B cell (primary cell): ENCODE data around the gene EXOC3L1. TPM values are rescaled to one million over a fixed set of nuclear protein-coding genes. Genes with fewer than 3 reads are reported as not detected.

Source experiments
- ATAC-seq: fragments of 200-7000 bp; cut with Tn5 transposase; one replicate; pipeline ENCODE4 v1.10.0; 2021; ENCODE audit warnings: low read depth, mild to moderate bottlenecking, moderate number of reproducible peaks, moderate library complexity
- CTCF ChIA-PET: fragments of 350-600 bp; sonication (Branson Sonifier 250); formaldehyde crosslinking; loops from one replicate; lab custom pipeline; 2021; ENCODE audit warnings: antibody characterized with exemption, inconsistent platforms; lab: Charles Lee
- POLR2A ChIA-PET: fragments of 350-600 bp; sonication (Branson Sonifier 250); formaldehyde crosslinking; loops from one replicate; lab custom pipeline; 2021; ENCODE audit warnings: antibody characterized with exemption; lab: Charles Lee
- DNase-seq: peaks from one replicate; pipeline ENCODE4 v3.0.0; 2013
- H2AFZ ChIP-seq: 2 replicates; pipeline ENCODE4 v1.6.1; 2012; ENCODE audit warnings: mild to moderate bottlenecking, low read depth, low read length; ENCODE audit not compliant: insufficient read depth, poor library complexity, severe bottlenecking
- H3K27ac ChIP-seq, 2 donors: 1 replicate in 1 of 2; 2 replicates in 1 of 2; pipeline ENCODE4 v1.5.1; 2012 to 2013; ENCODE audit warnings: low read length in 2 of 2, mild to moderate bottlenecking in 2 of 2, moderate library complexity in 1 of 2
- H3K27me3 ChIP-seq, 4 experiments: fragments of 200-600 bp in 1 of 4; sonication (generic) in 1 of 4; replicated peaks in 1 of 4; 1 replicate in 2 of 4; 2 replicates in 2 of 4; pipeline versions ENCODE4 v1.6.1 to v1.7.0; 2013 to 2016; ENCODE audit warnings: low read length in 3 of 4, mild to moderate bottlenecking in 2 of 4, mixed read lengths in 1 of 4, moderate library complexity in 1 of 4; ENCODE audit not compliant: insufficient read depth in 4 of 4, control insufficient read depth in 3 of 4; ENCODE audit errors: control extremely low read depth in 1 of 4
- H3K36me3 ChIP-seq, 2 experiments: replicated peaks in 1 of 2; 1 replicate in 1 of 2; 2 replicates in 1 of 2; pipeline versions ENCODE4 v1.6.1 to v1.7.1; 2013; ENCODE audit warnings: low read length in 1 of 2; ENCODE audit not compliant: insufficient read depth in 2 of 2, control insufficient read depth in 1 of 2; ENCODE audit errors: control extremely low read depth in 1 of 2, extremely low read depth in 1 of 2
- H3K4me1 ChIP-seq, 2 donors: fragments of 200-600 bp in 1 of 2; sonication (generic) in 1 of 2; 1 replicate in 1 of 2; 2 replicates in 1 of 2; pipeline versions ENCODE4 v1.5.1 to v1.6.1; 2013 to 2017; ENCODE audit warnings: low read length in 2 of 2; ENCODE audit not compliant: control insufficient read depth in 2 of 2, insufficient read depth in 2 of 2
- H3K4me2 ChIP-seq: replicated peaks from 2 replicates; pipeline ENCODE3; 2012; ENCODE audit warnings: mild to moderate bottlenecking, low read depth, low read length; ENCODE audit not compliant: poor library complexity, severe bottlenecking
- H3K4me3 ChIP-seq, 5 experiments: fragments of 200-600 bp in 1 of 5; sonication (generic) in 1 of 5; 1 replicate in 3 of 5; 2 replicates in 2 of 5; pipeline versions ENCODE4 v1.5.1 to v1.7.0; 2011 to 2016; ENCODE audit warnings: low read length in 4 of 5, mild to moderate bottlenecking in 4 of 5, low read depth in 2 of 5, control low read depth in 1 of 5, moderate library complexity in 1 of 5; ENCODE audit not compliant: insufficient read depth in 1 of 5; ENCODE audit errors: control extremely low read depth in 1 of 5, extremely low read depth in 1 of 5
- H3K79me2 ChIP-seq: fragments of 200-600 bp; sonication (generic); one replicate; pipeline ENCODE4 v1.6.0; 2016; ENCODE audit warnings: low read length; ENCODE audit not compliant: control insufficient read depth, insufficient read depth
- H3K9ac ChIP-seq: fragments of 200-600 bp; sonication (generic); 2 replicates; pipeline ENCODE4 v1.6.1; 2017; ENCODE audit warnings: mild to moderate bottlenecking, low read length, moderate library complexity
- H3K9me3 ChIP-seq, 3 donors: one replicate each; pipeline versions ENCODE4 v1.6.1 to v1.7.1; 2013; ENCODE audit warnings: low read length in 2 of 3; ENCODE audit not compliant: control insufficient read depth in 2 of 3, insufficient read depth in 1 of 3; ENCODE audit errors: control extremely low read depth in 1 of 3
- H4K20me1 ChIP-seq: 2 replicates; pipeline ENCODE4 v1.6.0; 2012; ENCODE audit warnings: mild to moderate bottlenecking, low read length; ENCODE audit not compliant: insufficient read depth, control insufficient read depth, poor library complexity, severe bottlenecking
- H3K27ac Mint-ChIP-seq: one replicate; pipeline ENCODE4 v1.8.0; 2021; ENCODE audit warnings: mixed read lengths
- H3K27me3 Mint-ChIP-seq: one replicate; pipeline ENCODE4 v1.8.0; 2021; ENCODE audit warnings: mixed read lengths
- H3K4me1 Mint-ChIP-seq: one replicate; pipeline ENCODE4 v1.8.0; 2021; ENCODE audit warnings: mixed read lengths
- H3K4me3 Mint-ChIP-seq: one replicate; pipeline ENCODE4 v1.8.0; 2021; ENCODE audit warnings: mixed read lengths
- H3K9me3 Mint-ChIP-seq: one replicate; pipeline ENCODE4 v1.8.0; 2022; ENCODE audit warnings: mixed read lengths; ENCODE audit not compliant: insufficient read depth
- EZH2 ChIP-seq: IDR thresholded peaks from 2 replicates; pipeline ENCODE4 v1.6.1; 2012; ENCODE audit warnings: borderline replicate concordance, low read depth, mild to moderate bottlenecking, moderate library complexity, low read length; ENCODE audit not compliant: insufficient read depth, poor library complexity, severe bottlenecking
- WGBS: methylation state at CpG from one replicate; pipeline ENCODE4 v1.1.5; 2013; ENCODE audit warnings: missing lambda C conversion rate; ENCODE audit not compliant: insufficient coverage; 5-methylcytosine and 5-hydroxymethylcytosine counted together
- intact Hi-C: fragments of 100-400 bp; cut with micrococcal nuclease; formaldehyde crosslinking; loops from one replicate; pipeline ENCODE4 v1.10.0; 2022
- polyA plus RNA-seq: library from polyadenylated mRNA; depleted of rRNA; stranded (reverse); fragments of >200 nt; gene quantifications from 2 replicates; pipeline ENCODE4 v1.2.3, GENCODE V29; 2012
- total RNA-seq, 2 donors: library from RNA; stranded (reverse); fragments of 120-200 nt in 1 of 2; gene quantifications; 1 replicate in 1 of 2; 2 replicates in 1 of 2; pipeline versions ENCODE4 v1.2.3 to v1.2.4, GENCODE V29; 2013 to 2022
- TF ChIP-seq, protein P1 (sequence below): fragments of 200-600 bp; IDR thresholded peaks from one replicate; pipeline ENCODE4 v1.8.0; 2022; ENCODE audit warnings: antibody characterized with exemption, mild to moderate bottlenecking

EXOC3L1 gene
- total and polyA plus RNA-seq, 2 donors (not counting 1 experiment from before 2014, with no cell fraction given) = not detected

DNA sequence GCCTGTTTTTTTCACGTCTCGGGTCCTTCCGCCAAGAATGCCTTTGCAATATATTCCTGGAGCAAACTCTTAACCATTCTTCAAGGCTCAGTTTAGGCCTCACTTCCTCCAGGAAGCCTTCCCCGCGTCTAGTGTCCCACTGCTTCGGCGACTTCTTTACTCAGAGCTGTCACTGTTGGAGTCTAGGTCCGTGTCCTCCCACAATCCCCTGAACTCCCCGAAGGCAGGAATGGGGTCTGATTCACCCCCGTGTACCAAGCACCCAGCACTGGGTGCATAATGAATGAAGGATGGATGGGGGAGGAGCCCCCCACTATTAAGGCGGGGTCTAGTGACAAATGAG, 6.7 kb downstream of the EXOC3L1 start:
- Mint-ChIP-seq H3K27me3 (peaks cover 17% of the 10 kb centered on the region), H3K9me3 (no peaks in the 10 kb centered on the region), H3K27ac (no peak overlapping the region), H3K4me3 (no peak overlapping the region), H3K4me1 (peaks cover 17% of the 10 kb centered on the region)
- ATAC-seq (no peak), DNase-seq (no peak)
- WGBS = 30% methylated on average over 7 of the region's 11 CpGs
- H3K4me1 ChIP-seq = peaks cover 25% of the 10 kb centered on the region in 2 donors
- H3K27ac ChIP-seq = peak overlapping the region; percentile 76 to 96
- peaks cover 0 to 38% (median 8%) of the 10 kb centered on the region in 4 experiments for H3K27me3 ChIP-seq
- peak overlapping the region; percentile 86 for H3K9ac ChIP-seq
- H2AFZ ChIP-seq = peak overlapping the region; percentile 88
- no peaks in the 10 kb centered on the region for H3K36me3 ChIP-seq
- H3K4me3 ChIP-seq = peak overlapping the region; percentile 21 to 95 (median 69)
- H3K9me3 ChIP-seq = peaks cover 0 to 3% (median 0%) of the 10 kb centered on the region in 3 donors
- CTCF ChIA-PET = interaction anchor here (1.1 to 2.9 kb wide), 4 partner anchors 14 to 28 kb away, joined by 5 to 11 read pairs (median 6); partner anchors contain the start of genes FBXL8, NOL3 and TRADD
- intact Hi-C loops = loop anchor here (1.0 kb wide), 4 partner anchors 9 to 154 kb away; partner anchors contain the start of genes CBFB, E2F4, FBXL8 and TMEM208
- peaks cover 4% of the 10 kb centered on the region for H4K20me1 ChIP-seq
- no peak for TF ChIP-seq EZH2
- TF ChIP-seq, protein P1, sequence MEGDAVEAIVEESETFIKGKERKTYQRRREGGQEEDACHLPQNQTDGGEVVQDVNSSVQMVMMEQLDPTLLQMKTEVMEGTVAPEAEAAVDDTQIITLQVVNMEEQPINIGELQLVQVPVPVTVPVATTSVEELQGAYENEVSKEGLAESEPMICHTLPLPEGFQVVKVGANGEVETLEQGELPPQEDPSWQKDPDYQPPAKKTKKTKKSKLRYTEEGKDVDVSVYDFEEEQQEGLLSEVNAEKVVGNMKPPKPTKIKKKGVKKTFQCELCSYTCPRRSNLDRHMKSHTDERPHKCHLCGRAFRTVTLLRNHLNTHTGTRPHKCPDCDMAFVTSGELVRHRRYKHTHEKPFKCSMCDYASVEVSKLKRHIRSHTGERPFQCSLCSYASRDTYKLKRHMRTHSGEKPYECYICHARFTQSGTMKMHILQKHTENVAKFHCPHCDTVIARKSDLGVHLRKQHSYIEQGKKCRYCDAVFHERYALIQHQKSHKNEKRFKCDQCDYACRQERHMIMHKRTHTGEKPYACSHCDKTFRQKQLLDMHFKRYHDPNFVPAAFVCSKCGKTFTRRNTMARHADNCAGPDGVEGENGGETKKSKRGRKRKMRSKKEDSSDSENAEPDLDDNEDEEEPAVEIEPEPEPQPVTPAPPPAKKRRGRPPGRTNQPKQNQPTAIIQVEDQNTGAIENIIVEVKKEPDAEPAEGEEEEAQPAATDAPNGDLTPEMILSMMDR = no peak
- H3K79me2 ChIP-seq = no peaks in the 10 kb centered on the region
- H3K4me2 ChIP-seq = peak overlapping the region; percentile 99
- POLR2A ChIA-PET = interaction anchor here (0.6 to 1.1 kb wide), 2 partner anchors 22 to 61 kb away, joined by 3 to 4 read pairs; no protein-coding TSS in a partner anchor

DNA sequence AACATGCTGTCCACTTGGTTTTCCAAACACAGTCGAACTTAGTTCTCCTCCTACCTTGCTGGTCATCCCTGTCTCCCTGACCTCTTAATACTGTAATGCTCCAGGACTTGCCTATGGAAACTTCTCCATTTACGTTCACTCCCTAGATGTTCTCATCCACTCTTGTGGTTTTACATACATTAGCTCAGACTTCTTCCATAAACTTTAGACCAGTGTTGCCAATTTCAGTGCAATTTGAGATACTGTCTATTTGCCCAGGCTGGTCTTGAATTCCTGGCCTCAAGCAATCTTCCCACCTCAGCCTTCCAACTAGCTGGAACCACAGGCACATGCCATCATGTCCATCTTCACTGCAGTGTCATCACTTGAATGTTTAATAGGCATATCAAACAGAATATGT, 7.6 kb downstream of the EXOC3L1 start:
- Histone ChIP-seq H3K9me3 (peaks cover 0 to 5% (median 0%) of the 10 kb centered on the region in 3 donors), H4K20me1 (peaks cover 4% of the 10 kb centered on the region), H3K27me3 (peaks cover 0 to 38% (median 13%) of the 10 kb centered on the region in 4 experiments), H3K4me1 (peaks cover 31 to 32% of the 10 kb centered on the region in 2 donors), H3K36me3 (no peaks in the 10 kb centered on the region), H2AFZ (no peak overlapping the region), H3K9ac (no peak overlapping the region), H3K79me2 (no peaks in the 10 kb centered on the region), H3K27ac (no peak overlapping the region), H3K4me3 (no peak overlapping the region), H3K4me2 (no peak overlapping the region)
- intact Hi-C loops = no loop called here
- no peak overlapping the region for H3K4me3 Mint-ChIP-seq
- DNase-seq (no peak), ATAC-seq (no peak)
- 79% methylated on average over 2 of the region's 2 CpGs for WGBS
- CTCF ChIA-PET = interaction anchor here (1.5 to 2.9 kb wide), 3 partner anchors 13 to 22 kb away, joined by 5 to 11 read pairs (median 6); partner anchors contain the start of genes FBXL8, NOL3 and TRADD
- no peak overlapping the region for H3K27ac Mint-ChIP-seq
- POLR2A ChIA-PET = interaction anchor here (0.7 kb wide), 1 partner anchor 11 kb away, joined by 7 read pairs; no protein-coding TSS in a partner anchor
- H3K27me3 Mint-ChIP-seq = peaks cover 21% of the 10 kb centered on the region
- no peaks in the 10 kb centered on the region for H3K9me3 Mint-ChIP-seq
- peaks cover 19% of the 10 kb centered on the region for H3K4me1 Mint-ChIP-seq
- no peak for TF ChIP-seq EZH2
- TF ChIP-seq, protein P1 = no peak
